ENCODE results near the gene FMN1.

The FMN1 gene

GRCh38 chr15:33069161-33069560 lies 125.4 kb downstream of the FMN1 start:
- POLR2A ChIA-PET: interaction anchor here (1.1 kb wide), 1 partner anchor 29 kb away, joined by 4 read pairs; no protein-coding TSS in a partner anchor
- H3K4me3 ChIP-seq (ENCODE audit: low read depth, low read length): no peak overlapping the region
- DNase-seq (ENCODE audit: low read depth, low spot score): no peak
- no peak for TF ChIP-seq CTCF (IDR thresholded peaks at IDR 0.05; ENCODE audit: insufficient read depth, low read length, missing control alignments)
- CTCF ChIA-PET: interaction anchor here (1.1 to 3.2 kb wide), 3 partner anchors 18 to 406 kb away, joined by 3 to 16 read pairs (median 11); no protein-coding TSS in a partner anchor

- ChIA-PET CTCF (interaction anchor here (1.1 to 3.2 kb wide), 3 partner anchors 18 to 406 kb away, joined by 3 to 16 read pairs (median 11); no protein-coding TSS in a partner anchor), POLR2A (interaction anchor here (1.1 kb wide), 1 partner anchor 30 kb away, joined by 4 read pairs; no protein-coding TSS in a partner anchor)
- H3K4me3 ChIP-seq (ENCODE audit: low read depth, low read length): peak overlapping the region; percentile 59; the same call in 1 of the 2 replicates
- DNase-seq (ENCODE audit: low read depth, low spot score): no peak
- no peak for TF ChIP-seq CTCF (IDR thresholded peaks at IDR 0.05; ENCODE audit: insufficient read depth, low read length, missing control alignments)
Measured at GRCh38 chr15:33068511-33068990, 126.0 kb downstream of the FMN1 start.

GRCh38 chr15:33068007-33068481 lies 126.5 kb downstream of the FMN1 start:
- TF ChIP-seq CTCF (IDR thresholded peaks at IDR 0.05; ENCODE audit: insufficient read depth, low read length, missing control alignments): no peak
- ChIA-PET POLR2A (interaction anchor here (1.1 kb wide), 1 partner anchor 30 kb away, joined by 4 read pairs; no protein-coding TSS in a partner anchor), CTCF (interaction anchor here (1.1 to 3.2 kb wide), 3 partner anchors 19 to 405 kb away, joined by 3 to 16 read pairs (median 11); no protein-coding TSS in a partner anchor)
- no peak for DNase-seq (ENCODE audit: low read depth, low spot score)
- peak overlapping the region; percentile 59 for H3K4me3 ChIP-seq (ENCODE audit: low read depth, low read length)

GRCh38 chr15:33067456-33067855 lies 127.1 kb downstream of the FMN1 start:
- ChIA-PET CTCF (interaction anchor here (0.9 to 3.2 kb wide), 7 partner anchors 10 to 68 kb away, joined by 3 to 16 read pairs (median 3); no protein-coding TSS in a partner anchor), POLR2A (no interaction called here)
- TF ChIP-seq CTCF (IDR thresholded peaks at IDR 0.05; ENCODE audit: insufficient read depth, low read length, missing control alignments): no peak
- DNase-seq (ENCODE audit: low read depth, low spot score): peak; percentile 38
- peak overlapping the region; percentile 59 for H3K4me3 ChIP-seq (ENCODE audit: low read depth, low read length)

DNA sequence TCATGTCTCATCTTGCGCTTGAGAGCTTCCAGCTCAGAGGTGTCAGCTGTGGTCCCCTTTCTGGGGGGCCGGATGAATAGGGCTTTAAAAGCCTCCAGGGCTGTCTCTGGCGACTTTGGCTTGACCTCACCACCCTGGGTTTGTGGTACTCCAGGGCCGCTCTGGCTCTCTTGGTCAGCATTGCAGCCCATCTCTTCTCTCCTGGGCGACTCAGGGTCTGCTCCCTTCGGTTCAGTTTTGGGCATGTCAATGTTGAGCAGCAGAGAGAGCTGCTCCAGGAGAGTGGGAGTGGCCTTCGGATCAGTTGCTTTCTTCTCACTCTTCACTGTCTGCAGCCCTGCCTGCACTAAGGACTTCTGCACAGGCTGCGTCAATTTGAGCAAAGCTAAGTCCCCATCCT lies 127.9 kb downstream of the FMN1 start:
- ChIA-PET POLR2A (interaction anchor here (0.6 kb wide), 1 partner anchor 38 kb away, joined by 3 read pairs; no protein-coding TSS in a partner anchor), CTCF (interaction anchor here (0.9 to 3.2 kb wide), 6 partner anchors 9 to 69 kb away, joined by 3 to 16 read pairs (median 3); no protein-coding TSS in a partner anchor)
- no peak for TF ChIP-seq CTCF (IDR thresholded peaks at IDR 0.05; ENCODE audit: insufficient read depth, low read length, missing control alignments)
- no peak for DNase-seq (ENCODE audit: low read depth, low spot score)
- H3K4me3 ChIP-seq (ENCODE audit: low read depth, low read length): peak overlapping the region; percentile 59

- TF ChIP-seq CTCF (IDR thresholded peaks at IDR 0.05; ENCODE audit: insufficient read depth, low read length, missing control alignments): no peak
- ChIA-PET POLR2A (interaction anchor here (0.8 kb wide), 1 partner anchor 67 kb away, joined by 3 read pairs; no protein-coding TSS in a partner anchor), CTCF (interaction anchor here (1.4 to 1.6 kb wide), 3 partner anchors 44 to 416 kb away, joined by 4 to 8 read pairs (median 6); no protein-coding TSS in a partner anchor)
- peak; percentile 10 for DNase-seq (ENCODE audit: low read depth, low spot score)
- H3K4me3 ChIP-seq (ENCODE audit: low read depth, low read length): peak overlapping the region; percentile 59
Measured at GRCh38 chr15:33064878-33065277, 129.6 kb downstream of the FMN1 start.
